Kidney (tissue), 14 donors: ENCODE data around the gene CLHC1. TPM values are rescaled to one million over a fixed set of nuclear protein-coding genes. Genes with fewer than 3 reads are reported as not detected.

ENCODE experiments used
- DNase-seq, 5 donors: peaks; one replicate each; pipeline ENCODE4 v3.0.0-alpha.2; 2013 to 2020
- FAIRE-seq: peaks from 2 replicates; lab custom pipeline; 2012; peaks lifted over from hg19 to GRCh38; lab: Jason Lieb, UNC
- H3K27ac ChIP-seq, 2 donors: one replicate each; pipeline ENCODE4 v1.7.0; 2013; ENCODE audit warnings: low read depth in 2 of 2, low read length in 2 of 2, inconsistent platforms in 1 of 2
- H3K27me3 ChIP-seq: one replicate; pipeline ENCODE4 v1.7.1; 2013; ENCODE audit warnings: low read length, inconsistent platforms; ENCODE audit not compliant: control insufficient read depth, insufficient read depth
- H3K36me3 ChIP-seq, 3 donors: one replicate each; pipeline versions ENCODE4 v1.7.0 to v1.7.1; 2013; ENCODE audit warnings: low read length in 3 of 3, control low read depth in 1 of 3, inconsistent platforms in 1 of 3; ENCODE audit not compliant: insufficient read depth in 3 of 3, control insufficient read depth in 2 of 3
- H3K4me1 ChIP-seq, 3 donors: one replicate each; pipeline versions ENCODE4 v1.7.0 to v1.7.1; 2013; ENCODE audit warnings: low read length in 3 of 3, inconsistent platforms in 1 of 3, low read depth in 1 of 3; ENCODE audit not compliant: control insufficient read depth in 2 of 3, insufficient read depth in 2 of 3
- H3K4me3 ChIP-seq, 3 donors: one replicate each; pipeline versions ENCODE4 v1.7.0 to v1.8.1; 2013; ENCODE audit warnings: low read length in 3 of 3, control low read depth in 1 of 3, inconsistent platforms in 1 of 3
- H3K9ac ChIP-seq, 3 donors: one replicate each; pipeline versions ENCODE4 v1.7.0 to v1.7.1; 2013; ENCODE audit warnings: low read length in 3 of 3, control low read depth in 1 of 3, inconsistent platforms in 1 of 3
- H3K9me3 ChIP-seq, 3 donors: one replicate each; pipeline versions ENCODE4 v1.7.0 to v1.7.1; 2013; ENCODE audit warnings: low read length in 3 of 3, control low read depth in 1 of 3, inconsistent platforms in 1 of 3; ENCODE audit not compliant: control insufficient read depth in 2 of 3, insufficient read depth in 1 of 3
- intact Hi-C: fragments of 100-400 bp; cut with DNase I; formaldehyde crosslinking; loops from one replicate; pipeline ENCODE4 v1.11.1; 2022
- polyA plus RNA-seq: library from polyadenylated mRNA; stranded (reverse); fragments of 350-450 nt; fragmentation: Illumina TruSeq; extraction: RNeasy Lipid Tissue Mini Kit (QIAGEN cat#74804); gene quantifications from one replicate; pipeline ENCODE4 v1.2.3, GENCODE V29; 2014; ENCODE audit warnings: low read depth, low replicate concordance; ENCODE audit not compliant: insufficient read depth
- total RNA-seq: library from RNA; stranded (reverse); fragmentation: NEBNext Ultra II Directional; extraction: Animal tissue kit (Norgen Biotek cat#: 25700); gene quantifications from one replicate; pipeline ENCODE4 v1.2.1, GENCODE V29; 2021
- TF ChIP-seq, protein P1 (sequence below): IDR thresholded peaks from 3 replicates; pipeline ENCODE4 v1.5.1; 2012; ENCODE audit warnings: mild to moderate bottlenecking, moderate library complexity, borderline replicate concordance; ENCODE audit not compliant: insufficient read depth; ENCODE audit errors: extremely low read depth
- donor health status: control.
- donor health status: control.
- donor health status: control.
- donor health status: control.
- donor health status: control.
- donor health status: DM: yes; HTN: yes; CAD: no.
- donor health status: Normal renal cell carcinoma (clear cell type).

CLHC1 gene
- total and polyA plus RNA-seq, 2 donors from 2014 or later = 8.3 to 14.0 TPM

GRCh38 chr2:55236992-55237543 is 5.0 kb upstream of the CLHC1 start:
- H3K36me3 ChIP-seq = peaks cover 7 to 43% (median 22%) of the 10 kb centered on the region in 3 donors
- no peak overlapping the region for H3K27ac ChIP-seq
- intact Hi-C loops = no loop called here
- H3K4me3 ChIP-seq = no peak overlapping the region
- TF ChIP-seq, protein P1, sequence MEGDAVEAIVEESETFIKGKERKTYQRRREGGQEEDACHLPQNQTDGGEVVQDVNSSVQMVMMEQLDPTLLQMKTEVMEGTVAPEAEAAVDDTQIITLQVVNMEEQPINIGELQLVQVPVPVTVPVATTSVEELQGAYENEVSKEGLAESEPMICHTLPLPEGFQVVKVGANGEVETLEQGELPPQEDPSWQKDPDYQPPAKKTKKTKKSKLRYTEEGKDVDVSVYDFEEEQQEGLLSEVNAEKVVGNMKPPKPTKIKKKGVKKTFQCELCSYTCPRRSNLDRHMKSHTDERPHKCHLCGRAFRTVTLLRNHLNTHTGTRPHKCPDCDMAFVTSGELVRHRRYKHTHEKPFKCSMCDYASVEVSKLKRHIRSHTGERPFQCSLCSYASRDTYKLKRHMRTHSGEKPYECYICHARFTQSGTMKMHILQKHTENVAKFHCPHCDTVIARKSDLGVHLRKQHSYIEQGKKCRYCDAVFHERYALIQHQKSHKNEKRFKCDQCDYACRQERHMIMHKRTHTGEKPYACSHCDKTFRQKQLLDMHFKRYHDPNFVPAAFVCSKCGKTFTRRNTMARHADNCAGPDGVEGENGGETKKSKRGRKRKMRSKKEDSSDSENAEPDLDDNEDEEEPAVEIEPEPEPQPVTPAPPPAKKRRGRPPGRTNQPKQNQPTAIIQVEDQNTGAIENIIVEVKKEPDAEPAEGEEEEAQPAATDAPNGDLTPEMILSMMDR = no peak
- peaks cover 0 to 5% (median 2%) of the 10 kb centered on the region in 3 donors for H3K4me1 ChIP-seq
- FAIRE-seq = no peak
- H3K9me3 ChIP-seq = no peaks in the 10 kb centered on the region
- H3K27me3 ChIP-seq = no peaks in the 10 kb centered on the region
- DNase-seq = no peak
- H3K9ac ChIP-seq = no peak overlapping the region

DNA sequence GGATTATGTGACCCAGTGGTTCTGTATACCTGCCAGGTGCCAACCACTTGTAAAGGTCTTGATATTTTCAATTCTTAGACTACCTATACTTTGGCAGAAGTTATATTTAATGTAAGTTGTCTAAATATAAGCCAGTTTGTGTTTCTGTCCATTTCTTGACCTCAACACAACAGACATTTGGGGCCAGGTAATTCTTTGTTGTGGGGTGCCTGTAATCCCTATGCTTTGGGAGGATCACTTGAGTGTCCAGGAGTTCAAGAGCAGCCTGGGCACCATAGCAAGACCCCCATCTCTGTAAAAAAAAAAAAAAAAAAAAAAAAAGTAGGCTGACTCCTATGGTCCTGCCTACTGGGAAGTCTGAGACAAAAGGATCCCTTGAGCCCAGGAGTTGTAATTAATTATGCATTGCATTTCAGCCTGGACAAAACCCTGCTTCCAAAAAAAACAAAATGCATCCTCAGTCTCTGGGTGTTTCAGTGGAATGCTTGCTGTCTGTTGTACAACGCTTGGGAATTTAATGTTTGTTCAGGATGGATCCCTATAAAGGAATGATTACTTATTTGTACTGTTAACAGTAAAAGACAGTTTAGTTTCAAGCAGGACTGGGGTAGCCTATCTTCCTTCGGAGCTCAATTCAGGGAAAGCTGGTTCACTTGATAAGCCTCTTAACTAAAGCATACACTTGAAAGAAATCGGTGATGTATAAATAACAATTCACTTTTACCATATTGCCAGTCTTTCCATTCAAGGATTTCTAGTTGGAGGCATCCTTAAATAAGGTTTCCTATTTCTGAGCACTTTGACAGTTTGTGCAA is 3.8 kb upstream of the CLHC1 start:
- H3K4me3 ChIP-seq = no peak overlapping the region
- no peaks in the 10 kb centered on the region for H3K9me3 ChIP-seq
- H3K9ac ChIP-seq = no peak overlapping the region
- intact Hi-C loops = no loop called here
- H3K36me3 ChIP-seq = peaks cover 7 to 42% (median 19%) of the 10 kb centered on the region in 3 donors
- FAIRE-seq (no peak), DNase-seq (no peak)
- H3K4me1 ChIP-seq = peaks cover 0 to 5% (median 2%) of the 10 kb centered on the region in 3 donors
- TF ChIP-seq, protein P1 = no peak
- H3K27ac ChIP-seq = no peak overlapping the region
- H3K27me3 ChIP-seq = no peaks in the 10 kb centered on the region

- intact Hi-C loops = no loop called here
- TF ChIP-seq, protein P1 = no peak
- peak overlapping the region; percentile 81 to 98 (median 88) for H3K9ac ChIP-seq
- H3K27ac ChIP-seq = no peak overlapping the region
- no peak for DNase-seq
- FAIRE-seq = no peak
- H3K36me3 ChIP-seq = peaks cover 7 to 33% (median 19%) of the 10 kb centered on the region in 3 donors
- peak overlapping the region; percentile 91 to 97 (median 92) for H3K4me3 ChIP-seq
- H3K27me3 ChIP-seq = no peaks in the 10 kb centered on the region
- H3K4me1 ChIP-seq = peaks cover 0 to 5% (median 2%) of the 10 kb centered on the region in 3 donors
- H3K9me3 ChIP-seq = no peaks in the 10 kb centered on the region
Measured at GRCh38 chr2:55233658-55233940, 1.5 kb upstream of the CLHC1 start.
